Measurements from ENCODE around the gene APPL2.

Gene APPL2, protein sequence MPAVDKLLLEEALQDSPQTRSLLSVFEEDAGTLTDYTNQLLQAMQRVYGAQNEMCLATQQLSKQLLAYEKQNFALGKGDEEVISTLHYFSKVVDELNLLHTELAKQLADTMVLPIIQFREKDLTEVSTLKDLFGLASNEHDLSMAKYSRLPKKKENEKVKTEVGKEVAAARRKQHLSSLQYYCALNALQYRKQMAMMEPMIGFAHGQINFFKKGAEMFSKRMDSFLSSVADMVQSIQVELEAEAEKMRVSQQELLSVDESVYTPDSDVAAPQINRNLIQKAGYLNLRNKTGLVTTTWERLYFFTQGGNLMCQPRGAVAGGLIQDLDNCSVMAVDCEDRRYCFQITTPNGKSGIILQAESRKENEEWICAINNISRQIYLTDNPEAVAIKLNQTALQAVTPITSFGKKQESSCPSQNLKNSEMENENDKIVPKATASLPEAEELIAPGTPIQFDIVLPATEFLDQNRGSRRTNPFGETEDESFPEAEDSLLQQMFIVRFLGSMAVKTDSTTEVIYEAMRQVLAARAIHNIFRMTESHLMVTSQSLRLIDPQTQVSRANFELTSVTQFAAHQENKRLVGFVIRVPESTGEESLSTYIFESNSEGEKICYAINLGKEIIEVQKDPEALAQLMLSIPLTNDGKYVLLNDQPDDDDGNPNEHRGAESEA

DNA sequence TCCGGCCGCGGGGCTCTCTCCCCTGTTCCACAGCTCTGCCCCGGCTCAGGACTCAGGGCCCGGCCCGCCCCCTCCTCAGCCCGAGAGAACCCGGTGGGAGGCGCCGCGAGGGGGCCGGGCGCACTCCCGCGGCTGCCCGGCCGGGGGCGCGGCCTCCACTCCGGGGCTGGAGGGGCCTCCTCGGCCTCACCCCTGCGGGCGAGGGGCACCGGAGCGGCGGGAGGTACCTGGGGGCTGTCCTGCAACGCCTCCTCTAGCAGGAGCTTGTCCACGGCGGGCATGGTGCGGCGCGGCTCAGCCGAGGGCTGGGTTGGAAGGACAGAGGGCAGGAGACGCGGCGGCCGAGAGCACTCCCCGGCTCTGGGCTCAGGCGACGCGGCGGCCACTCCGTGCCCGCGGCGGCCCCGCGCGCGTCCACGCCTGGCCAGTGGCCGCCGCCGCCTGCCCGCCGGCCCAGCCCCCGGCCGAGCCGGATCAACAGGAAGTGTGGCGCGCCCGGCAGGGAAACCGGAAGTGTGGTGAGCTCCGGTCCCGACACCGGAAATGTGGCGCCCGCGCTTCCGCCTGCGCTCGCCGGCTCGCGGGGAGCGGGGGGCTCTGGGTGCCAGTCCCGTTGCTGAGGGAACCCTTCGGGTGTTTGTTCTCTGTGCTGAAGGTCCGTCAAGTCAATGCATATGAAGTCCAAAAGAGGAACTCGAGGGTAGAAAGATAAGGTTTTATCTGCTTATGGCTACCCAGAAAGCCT, at the start of gene APPL2:
Gene APPL2 (minus strand): TSS at position 443 of the 745 bp plus-strand sequence. CDS start 162 bp downstream, at position 281.
- Histone ChIP-seq H3K9ac (ENCODE audit: low read length) (peak within 1 kb of the TSS; percentile 80), H3K36me3 (ENCODE audit: control insufficient read depth, insufficient read depth, low read length) (no peaks in the 10 kb centered on the region), H3K27me3 (ENCODE audit: control insufficient read depth, insufficient read depth, low read length) (no peaks in the 10 kb centered on the region), H3K4me3 (ENCODE audit: low read length) (peak within 1 kb of the TSS; percentile 76), H3K9me3 (ENCODE audit: control insufficient read depth, low read length) (no peaks in the 10 kb centered on the region), H3K4me1 (ENCODE audit: control insufficient read depth, insufficient read depth, low read length) (peaks cover 25% of the 10 kb centered on the region)

GRCh38 chr12:105285378-105285777, 49.4 kb upstream of the APPL2 start:
- H3K9ac ChIP-seq (ENCODE audit: low read length): no peak overlapping the region
- no peaks in the 10 kb centered on the region for H3K9me3 ChIP-seq (ENCODE audit: control insufficient read depth, low read length)
- H3K4me1 ChIP-seq (ENCODE audit: control insufficient read depth, insufficient read depth, low read length): peaks cover 14% of the 10 kb centered on the region
- no peaks in the 10 kb centered on the region for H3K27me3 ChIP-seq (ENCODE audit: control insufficient read depth, insufficient read depth, low read length)
- H3K36me3 ChIP-seq (ENCODE audit: control insufficient read depth, insufficient read depth, low read length): no peaks in the 10 kb centered on the region
- H3K4me3 ChIP-seq (ENCODE audit: low read length): no peak overlapping the region

- H3K36me3 ChIP-seq (ENCODE audit: control insufficient read depth, insufficient read depth, low read length): no peaks in the 10 kb centered on the region
- no peaks in the 10 kb centered on the region for H3K27me3 ChIP-seq (ENCODE audit: control insufficient read depth, insufficient read depth, low read length)
- H3K9me3 ChIP-seq (ENCODE audit: control insufficient read depth, low read length): no peaks in the 10 kb centered on the region
- peaks cover 23% of the 10 kb centered on the region for H3K4me1 ChIP-seq (ENCODE audit: control insufficient read depth, insufficient read depth, low read length)
- no peak overlapping the region for H3K4me3 ChIP-seq (ENCODE audit: low read length)
- peak overlapping the region; percentile 46 for H3K9ac ChIP-seq (ENCODE audit: low read length)
These were observed 45.7 kb upstream of the APPL2 start for GRCh38 chr12:105281694-105282049.

DNA sequence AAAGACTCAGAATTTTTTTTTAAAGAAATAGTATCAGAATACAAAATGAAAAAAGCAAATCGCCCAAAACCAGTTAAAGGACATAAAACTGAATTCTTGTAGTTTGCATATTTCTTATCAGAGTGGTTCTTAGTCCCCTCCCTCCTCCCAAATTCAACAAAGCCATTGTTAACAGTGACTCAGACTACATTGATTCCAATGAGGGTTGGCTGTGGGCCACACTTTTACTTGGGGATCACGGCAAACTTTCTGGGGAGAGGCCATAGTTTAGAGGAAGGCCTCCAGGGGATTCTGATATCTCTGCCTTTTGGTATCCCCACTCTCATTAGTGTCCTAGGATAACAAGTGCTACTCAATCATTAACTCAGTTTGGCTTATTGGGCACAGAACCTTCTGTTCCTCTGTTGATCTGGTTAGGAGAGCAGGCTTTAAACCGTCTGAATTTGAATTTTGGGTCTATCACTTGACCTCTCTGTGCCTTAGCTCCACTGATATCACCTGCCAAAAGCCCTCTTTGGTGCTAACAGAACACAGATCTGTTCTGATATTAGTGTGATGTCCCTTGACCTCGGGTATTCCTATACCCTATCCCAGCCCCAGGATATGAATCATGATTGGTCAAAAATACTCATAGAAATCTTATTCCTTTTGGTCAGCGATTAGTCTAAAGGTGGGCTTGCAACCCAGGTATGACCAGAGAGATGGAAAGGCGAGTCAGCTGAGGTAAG, 45.2 kb upstream of the APPL2 start:
- Histone ChIP-seq H3K9me3 (ENCODE audit: control insufficient read depth, low read length) (no peaks in the 10 kb centered on the region), H3K4me1 (ENCODE audit: control insufficient read depth, insufficient read depth, low read length) (peaks cover 23% of the 10 kb centered on the region), H3K9ac (ENCODE audit: low read length) (peak overlapping the region; percentile 46), H3K27me3 (ENCODE audit: control insufficient read depth, insufficient read depth, low read length) (no peaks in the 10 kb centered on the region), H3K36me3 (ENCODE audit: control insufficient read depth, insufficient read depth, low read length) (no peaks in the 10 kb centered on the region), H3K4me3 (ENCODE audit: low read length) (no peak overlapping the region)

DNA sequence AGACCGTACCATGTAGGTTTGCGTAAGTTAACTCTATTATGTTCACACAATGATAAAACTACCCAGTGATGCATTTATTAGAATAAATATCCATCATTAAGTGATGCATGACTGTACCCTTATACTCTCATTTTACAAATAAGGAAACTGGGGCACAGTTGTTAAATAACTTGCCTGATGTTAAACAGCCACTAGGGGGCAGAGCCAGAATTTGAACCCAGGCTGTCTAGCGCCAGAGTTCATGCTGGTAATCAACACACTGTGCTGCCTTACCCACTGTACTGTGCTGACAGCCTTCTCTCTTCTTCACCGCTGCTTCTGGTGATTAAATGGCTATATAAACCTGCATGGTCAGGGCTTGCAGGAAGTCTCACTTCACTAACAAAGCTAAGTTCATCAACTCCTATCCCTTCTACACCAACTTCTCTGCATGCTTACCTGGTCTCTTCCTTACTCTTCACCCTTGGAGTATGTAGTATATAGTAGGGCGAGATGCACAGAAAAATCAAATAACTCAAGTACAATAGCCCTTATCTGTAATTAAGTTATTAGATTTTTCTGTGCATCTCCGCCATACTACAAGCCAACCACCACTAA, 43.6 kb upstream of the APPL2 start:
- H3K27me3 ChIP-seq (ENCODE audit: control insufficient read depth, insufficient read depth, low read length): no peaks in the 10 kb centered on the region

GRCh38 chr12:105278043-105278697, 42.2 kb upstream of the APPL2 start:
- H3K36me3 ChIP-seq (ENCODE audit: control insufficient read depth, insufficient read depth, low read length): no peaks in the 10 kb centered on the region
- H3K4me1 ChIP-seq (ENCODE audit: control insufficient read depth, insufficient read depth, low read length): peaks cover 23% of the 10 kb centered on the region
- no peaks in the 10 kb centered on the region for H3K27me3 ChIP-seq (ENCODE audit: control insufficient read depth, insufficient read depth, low read length)
- no peak overlapping the region for H3K9ac ChIP-seq (ENCODE audit: low read length)
- no peaks in the 10 kb centered on the region for H3K9me3 ChIP-seq (ENCODE audit: control insufficient read depth, low read length)
- H3K4me3 ChIP-seq (ENCODE audit: low read length): no peak overlapping the region

More for the DNA sequence above, 43.6 kb upstream of the APPL2 start:
- no peaks in the 10 kb centered on the region for H3K9me3 ChIP-seq (ENCODE audit: control insufficient read depth, low read length)
- no peak overlapping the region for H3K4me3 ChIP-seq (ENCODE audit: low read length)
- H3K4me1 ChIP-seq (ENCODE audit: control insufficient read depth, insufficient read depth, low read length): peaks cover 23% of the 10 kb centered on the region
- H3K9ac ChIP-seq (ENCODE audit: low read length): no peak overlapping the region
- no peaks in the 10 kb centered on the region for H3K36me3 ChIP-seq (ENCODE audit: control insufficient read depth, insufficient read depth, low read length)

- Histone ChIP-seq H3K36me3 (ENCODE audit: control insufficient read depth, insufficient read depth, low read length) (no peaks in the 10 kb centered on the region), H3K27me3 (ENCODE audit: control insufficient read depth, insufficient read depth, low read length) (no peaks in the 10 kb centered on the region), H3K4me1 (ENCODE audit: control insufficient read depth, insufficient read depth, low read length) (peaks cover 15% of the 10 kb centered on the region), H3K9me3 (ENCODE audit: control insufficient read depth, low read length) (no peaks in the 10 kb centered on the region), H3K4me3 (ENCODE audit: low read length) (no peak overlapping the region), H3K9ac (ENCODE audit: low read length) (no peak overlapping the region)
These were observed 40.2 kb upstream of the APPL2 start for GRCh38 chr12:105275997-105276733.

GRCh38 chr12:105274571-105274970, 38.6 kb upstream of the APPL2 start:
- Histone ChIP-seq H3K9ac (ENCODE audit: low read length) (no peak overlapping the region), H3K4me3 (ENCODE audit: low read length) (no peak overlapping the region), H3K36me3 (ENCODE audit: control insufficient read depth, insufficient read depth, low read length) (no peaks in the 10 kb centered on the region), H3K9me3 (ENCODE audit: control insufficient read depth, low read length) (no peaks in the 10 kb centered on the region), H3K4me1 (ENCODE audit: control insufficient read depth, insufficient read depth, low read length) (peaks cover 1% of the 10 kb centered on the region), H3K27me3 (ENCODE audit: control insufficient read depth, insufficient read depth, low read length) (no peaks in the 10 kb centered on the region)

GRCh38 chr12:105273601-105274000, 37.6 kb upstream of the APPL2 start:
- Histone ChIP-seq H3K9me3 (ENCODE audit: control insufficient read depth, low read length) (no peaks in the 10 kb centered on the region), H3K4me3 (ENCODE audit: low read length) (no peak overlapping the region), H3K36me3 (ENCODE audit: control insufficient read depth, insufficient read depth, low read length) (no peaks in the 10 kb centered on the region), H3K27me3 (ENCODE audit: control insufficient read depth, insufficient read depth, low read length) (no peaks in the 10 kb centered on the region), H3K9ac (ENCODE audit: low read length) (no peak overlapping the region), H3K4me1 (ENCODE audit: control insufficient read depth, insufficient read depth, low read length) (no peaks in the 10 kb centered on the region)

DNA sequence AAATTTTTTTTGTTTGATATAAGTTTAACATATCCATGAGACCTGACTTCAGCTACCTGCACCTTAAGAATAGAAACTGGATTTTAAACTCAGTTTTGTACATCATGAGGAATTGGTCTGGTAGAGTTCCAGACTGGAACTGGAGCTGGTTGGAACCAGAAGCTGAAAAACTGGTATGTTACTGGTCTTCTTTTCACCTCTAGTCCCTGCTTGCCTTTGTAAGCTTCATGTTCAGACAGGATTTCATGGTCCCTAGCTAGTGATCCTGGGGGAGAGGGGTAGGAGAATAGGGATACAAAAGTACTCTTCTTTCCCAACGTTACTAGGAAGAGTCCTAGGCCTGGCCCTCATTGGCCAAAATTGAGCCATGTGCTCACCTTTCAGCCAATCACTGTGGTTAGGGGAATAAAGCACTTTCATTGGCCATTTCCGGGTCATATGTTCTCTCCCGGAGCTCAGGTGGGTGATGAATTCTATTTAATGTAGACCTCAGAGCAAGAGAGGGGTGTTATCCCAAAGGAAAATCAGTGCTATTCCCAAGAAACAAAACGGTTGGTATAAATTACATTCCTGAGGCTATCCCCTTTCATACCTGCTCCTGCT, 36.9 kb upstream of the APPL2 start:
- H3K4me1 ChIP-seq (ENCODE audit: control insufficient read depth, insufficient read depth, low read length): no peaks in the 10 kb centered on the region
- H3K27me3 ChIP-seq (ENCODE audit: control insufficient read depth, insufficient read depth, low read length): no peaks in the 10 kb centered on the region
- H3K9me3 ChIP-seq (ENCODE audit: control insufficient read depth, low read length): no peaks in the 10 kb centered on the region
- H3K9ac ChIP-seq (ENCODE audit: low read length): no peak overlapping the region
- H3K36me3 ChIP-seq (ENCODE audit: control insufficient read depth, insufficient read depth, low read length): no peaks in the 10 kb centered on the region
- no peak overlapping the region for H3K4me3 ChIP-seq (ENCODE audit: low read length)

Data from mucosa of stomach (tissue), 1 donor.